Glutamatergic neuron (in vitro differentiated cells): ENCODE data around the gene FAM184B. TPM values are rescaled to one million over a fixed set of nuclear protein-coding genes. Genes with fewer than 3 reads are reported as not detected.

ENCODE experiments used
- DNase-seq: peaks from one replicate; pipeline ENCODE4 v3.0.0; 2022
- H3K27ac Mint-ChIP-seq: one replicate; pipeline ENCODE4 v1.8.0; 2020; ENCODE audit warnings: mild to moderate bottlenecking, mixed read lengths, inconsistent platforms; ENCODE audit not compliant: unreplicated experiment
- H3K27me3 Mint-ChIP-seq: one replicate; pipeline ENCODE4 v1.8.0; 2020; ENCODE audit warnings: mild to moderate bottlenecking, moderate library complexity, mixed read lengths, inconsistent platforms; ENCODE audit not compliant: unreplicated experiment
- H3K36me3 Mint-ChIP-seq: one replicate; pipeline ENCODE4 v1.8.0; 2020; ENCODE audit warnings: mild to moderate bottlenecking, mixed read lengths, inconsistent platforms; ENCODE audit not compliant: unreplicated experiment
- H3K4me1 Mint-ChIP-seq: one replicate; pipeline ENCODE4 v1.8.0; 2020; ENCODE audit warnings: mild to moderate bottlenecking, low read depth, mixed read lengths, inconsistent platforms; ENCODE audit not compliant: unreplicated experiment
- H3K4me3 Mint-ChIP-seq: one replicate; pipeline ENCODE4 v1.8.0; 2020; ENCODE audit warnings: mild to moderate bottlenecking, mixed read lengths, inconsistent platforms; ENCODE audit not compliant: unreplicated experiment
- H3K9me3 Mint-ChIP-seq: one replicate; pipeline ENCODE4 v1.8.0; 2020; ENCODE audit warnings: mild to moderate bottlenecking, moderate library complexity, mixed read lengths, inconsistent platforms; ENCODE audit not compliant: unreplicated experiment
- long read RNA-seq: library from polyadenylated mRNA; unstranded; transcript quantifications from one replicate; pipeline ENCODE4 v2.0.0, GENCODE V29; 2020; ENCODE audit not compliant: unreplicated experiment
- total RNA-seq: library from RNA; stranded (reverse); fragmentation: NEBNext Ultra II Directional; extraction: Animal tissue kit (Norgen Biotek cat#: 25700); gene quantifications from one replicate; pipeline ENCODE4 v1.2.1, GENCODE V29; 2021; ENCODE audit not compliant: unreplicated experiment
- TF ChIP-seq, protein P1 (sequence below): fragments of 200-600 bp; sonication (generic); IDR thresholded peaks from one replicate; pipeline ENCODE4 v1.5.0; 2021; ENCODE audit not compliant: partially characterized antibody, unreplicated experiment

The FAM184B gene
- total RNA-seq, result not detected
- long read RNA-seq, partial matches to known transcripts, result 0 of 2 reads
- long read RNA-seq, other reads (novel, unspliced or antisense), result 2 of 2 reads

GRCh38 chr4:17781300-17782287 is at the start of gene FAM184B:
Gene FAM184B (minus strand): TSS chr4:17781621. CDS start chr4:17781299, 322 bp downstream.
- peak; percentile 57 for DNase-seq

DNA sequence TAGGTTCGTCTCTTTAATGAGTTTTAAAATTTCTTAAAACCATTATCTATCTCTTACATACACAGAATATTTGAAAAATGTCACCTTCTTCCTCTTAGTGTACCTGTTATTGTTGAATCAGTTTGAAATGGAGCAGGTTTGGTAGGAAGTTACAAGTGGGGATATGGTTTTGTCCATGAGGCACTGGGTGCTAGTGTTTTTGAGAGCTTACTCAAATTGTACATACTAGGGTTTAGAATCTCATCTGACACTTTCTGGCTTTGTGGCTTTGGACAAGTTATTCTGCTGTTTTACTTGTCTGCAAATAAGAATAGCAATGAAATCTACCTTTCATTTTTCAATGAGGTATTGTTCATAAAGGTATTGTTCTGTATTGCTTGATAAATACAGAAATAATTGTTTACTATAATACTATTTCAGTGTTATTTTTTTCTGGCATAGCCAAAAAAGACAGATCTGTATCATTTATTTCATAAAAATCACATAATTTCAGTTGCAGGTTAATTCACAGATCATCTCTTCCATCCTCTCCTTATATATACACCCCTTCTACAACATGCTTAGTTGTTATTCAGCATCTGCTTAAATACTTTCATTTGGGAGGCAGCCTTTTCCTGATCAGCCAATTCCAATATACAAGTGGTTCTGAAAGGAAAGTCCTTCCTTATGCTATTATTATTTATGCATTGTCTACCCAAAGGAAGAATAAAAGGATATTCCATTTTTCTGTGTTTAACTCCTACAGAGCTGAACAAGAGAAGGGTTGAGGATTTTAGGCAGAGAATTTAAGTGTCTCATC is 42.6 kb upstream of the FAM184B start:
- no peaks in the 10 kb centered on the region for H3K9me3 Mint-ChIP-seq
- no peak overlapping the region for H3K27ac Mint-ChIP-seq
- TF ChIP-seq, protein P1, sequence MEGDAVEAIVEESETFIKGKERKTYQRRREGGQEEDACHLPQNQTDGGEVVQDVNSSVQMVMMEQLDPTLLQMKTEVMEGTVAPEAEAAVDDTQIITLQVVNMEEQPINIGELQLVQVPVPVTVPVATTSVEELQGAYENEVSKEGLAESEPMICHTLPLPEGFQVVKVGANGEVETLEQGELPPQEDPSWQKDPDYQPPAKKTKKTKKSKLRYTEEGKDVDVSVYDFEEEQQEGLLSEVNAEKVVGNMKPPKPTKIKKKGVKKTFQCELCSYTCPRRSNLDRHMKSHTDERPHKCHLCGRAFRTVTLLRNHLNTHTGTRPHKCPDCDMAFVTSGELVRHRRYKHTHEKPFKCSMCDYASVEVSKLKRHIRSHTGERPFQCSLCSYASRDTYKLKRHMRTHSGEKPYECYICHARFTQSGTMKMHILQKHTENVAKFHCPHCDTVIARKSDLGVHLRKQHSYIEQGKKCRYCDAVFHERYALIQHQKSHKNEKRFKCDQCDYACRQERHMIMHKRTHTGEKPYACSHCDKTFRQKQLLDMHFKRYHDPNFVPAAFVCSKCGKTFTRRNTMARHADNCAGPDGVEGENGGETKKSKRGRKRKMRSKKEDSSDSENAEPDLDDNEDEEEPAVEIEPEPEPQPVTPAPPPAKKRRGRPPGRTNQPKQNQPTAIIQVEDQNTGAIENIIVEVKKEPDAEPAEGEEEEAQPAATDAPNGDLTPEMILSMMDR, result no peak
- no peaks in the 10 kb centered on the region for H3K36me3 Mint-ChIP-seq
- peaks cover 13% of the 10 kb centered on the region for H3K4me1 Mint-ChIP-seq
- no peaks in the 10 kb centered on the region for H3K27me3 Mint-ChIP-seq
- no peak for DNase-seq
- H3K4me3 Mint-ChIP-seq, result no peak overlapping the region

More at GRCh38 chr4:17781300-17782287, at the start of gene FAM184B:
- no peak within 1 kb of the TSS for H3K27ac Mint-ChIP-seq
- H3K27me3 Mint-ChIP-seq, result peaks cover 17% of the 10 kb centered on the region
- H3K4me1 Mint-ChIP-seq, result peaks cover 4% of the 10 kb centered on the region
- TF ChIP-seq, protein P1, result no peak
- H3K36me3 Mint-ChIP-seq, result peaks cover 3% of the 10 kb centered on the region
- H3K4me3 Mint-ChIP-seq, result peak within 1 kb of the TSS; percentile 92
- no peaks in the 10 kb centered on the region for H3K9me3 Mint-ChIP-seq

DNA sequence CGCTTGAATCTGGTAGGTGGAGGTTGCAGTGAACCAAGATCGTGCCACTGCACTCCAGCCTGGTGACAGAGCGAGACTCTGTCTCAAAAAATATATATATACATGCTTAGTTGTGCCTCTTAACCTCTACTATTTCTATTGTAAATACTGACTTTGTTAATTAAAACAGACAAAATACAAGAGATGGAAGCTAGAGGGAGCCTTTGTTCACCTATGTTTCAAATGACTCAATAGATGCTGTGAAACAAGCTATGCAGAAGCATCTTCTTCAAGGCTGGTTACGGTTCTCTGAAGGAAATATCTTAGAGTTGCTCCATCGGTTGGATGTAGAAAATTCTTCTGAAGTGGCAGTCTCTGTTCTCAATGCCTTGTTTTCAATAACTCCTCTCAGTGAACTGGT is 35.6 kb upstream of the FAM184B start:
- TF ChIP-seq, protein P1, result peak; percentile 25
- Mint-ChIP-seq H3K9me3 (no peaks in the 10 kb centered on the region), H3K27me3 (no peaks in the 10 kb centered on the region), H3K4me3 (no peak overlapping the region), H3K36me3 (no peaks in the 10 kb centered on the region), H3K4me1 (peaks cover 9% of the 10 kb centered on the region), H3K27ac (no peak overlapping the region)
- no peak for DNase-seq

DNA sequence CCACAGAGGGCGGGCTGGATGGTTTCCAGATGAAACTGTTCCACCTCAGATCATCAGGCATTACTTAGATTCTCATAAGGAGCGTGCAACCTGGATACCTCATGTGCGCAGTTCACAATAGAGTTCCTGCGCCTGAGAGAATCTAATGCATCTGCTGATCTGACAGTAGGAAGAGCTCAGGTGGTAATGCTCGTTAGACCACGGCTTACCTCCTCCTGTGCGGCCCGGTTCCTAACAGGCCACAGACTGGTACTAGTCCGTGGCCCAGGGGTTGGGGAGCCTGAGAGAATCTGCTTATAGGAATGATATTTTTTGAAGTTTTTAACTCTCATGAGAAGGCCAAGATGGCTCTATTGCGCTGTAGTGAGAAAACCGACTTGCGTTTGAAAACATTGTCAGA is 34.7 kb upstream of the FAM184B start:
- no peak overlapping the region for H3K27ac Mint-ChIP-seq
- peaks cover 3% of the 10 kb centered on the region for H3K27me3 Mint-ChIP-seq
- TF ChIP-seq, protein P1, result no peak
- no peak for DNase-seq
- H3K4me3 Mint-ChIP-seq, result no peak overlapping the region
- H3K9me3 Mint-ChIP-seq, result no peaks in the 10 kb centered on the region
- peaks cover 10% of the 10 kb centered on the region for H3K4me1 Mint-ChIP-seq
- H3K36me3 Mint-ChIP-seq, result no peaks in the 10 kb centered on the region
